GM23248 (cell line): ENCODE data around the gene DNASE1L2. TPM values are rescaled to one million over a fixed set of nuclear protein-coding genes. Genes with fewer than 3 reads are reported as not detected.

Experiments used
- DNase-seq: peaks from one replicate; pipeline ENCODE4 v3.0.0-alpha.2; 2015
- H2AFZ ChIP-seq: fragments of 200-600 bp; sonication (generic); 2 replicates; pipeline ENCODE4 v1.6.1; 2016; ENCODE audit warnings: antibody characterized with exemption
- H3F3A ChIP-seq: fragments of 200-600 bp; sonication (generic); 2 replicates; pipeline ENCODE4 v1.6.1; 2016; ENCODE audit warnings: mild to moderate bottlenecking, antibody characterized with exemption, mixed run types; ENCODE audit not compliant: insufficient read depth
- H3K27ac ChIP-seq: fragments of 200-600 bp; sonication (generic); 2 replicates; pipeline ENCODE4 v1.5.1; 2016; ENCODE audit warnings: mild to moderate bottlenecking
- H3K27me3 ChIP-seq: fragments of 200-600 bp; sonication (generic); replicated peaks from 2 replicates; pipeline ENCODE4 v1.6.1; 2016; ENCODE audit warnings: mild to moderate bottlenecking; ENCODE audit not compliant: insufficient read depth
- H3K36me3 ChIP-seq: fragments of 200-600 bp; sonication (generic); 2 replicates; pipeline ENCODE4 v1.6.1; 2016; ENCODE audit warnings: low read depth, mild to moderate bottlenecking
- H3K4me1 ChIP-seq: fragments of 200-600 bp; sonication (generic); 2 replicates; pipeline ENCODE4 v1.6.1; 2016; ENCODE audit warnings: mild to moderate bottlenecking; ENCODE audit not compliant: insufficient read depth
- H3K4me2 ChIP-seq: fragments of 200-600 bp; sonication (generic); one replicate; pipeline ENCODE4 v1.6.1; 2016; ENCODE audit warnings: mild to moderate bottlenecking; ENCODE audit not compliant: unreplicated experiment
- H3K4me3 ChIP-seq: fragments of 200-600 bp; sonication (generic); 2 replicates; pipeline ENCODE4 v1.5.1; 2016; ENCODE audit warnings: mild to moderate bottlenecking
- H3K79me2 ChIP-seq: fragments of 200-600 bp; sonication (generic); 2 replicates; pipeline ENCODE4 v1.6.1; 2016; ENCODE audit warnings: mild to moderate bottlenecking; ENCODE audit not compliant: insufficient read depth
- H3K9ac ChIP-seq: fragments of 200-600 bp; sonication (generic); 2 replicates; pipeline ENCODE4 v1.6.1; 2016; ENCODE audit warnings: mild to moderate bottlenecking
- H3K9me2 ChIP-seq: fragments of 200-600 bp; sonication (generic); 2 replicates; pipeline ENCODE4 v1.6.1; 2016; ENCODE audit warnings: mixed run types, mild to moderate bottlenecking, moderate library complexity; ENCODE audit not compliant: insufficient read depth
- H3K9me3 ChIP-seq: fragments of 200-600 bp; sonication (generic); one replicate; pipeline ENCODE4 v1.6.1; 2017; ENCODE audit warnings: low read depth
- H4K20me1 ChIP-seq: fragments of 200-600 bp; sonication (generic); 2 replicates; pipeline ENCODE4 v1.6.0; 2016; ENCODE audit not compliant: insufficient read depth
- EZH2 ChIP-seq: fragments of 200-600 bp; sonication (generic); IDR thresholded peaks from 2 replicates; pipeline ENCODE4 v1.6.1; 2018; ENCODE audit warnings: antibody characterized with exemption, mild to moderate bottlenecking; ENCODE audit not compliant: insufficient read depth, poor library complexity, severe bottlenecking
- EZH2phosphoT487 ChIP-seq: fragments of 200-600 bp; sonication (generic); IDR thresholded peaks from 2 replicates; pipeline ENCODE4 v1.6.1; 2018; ENCODE audit warnings: antibody characterized with exemption, moderate library complexity, mild to moderate bottlenecking, low read depth; ENCODE audit not compliant: insufficient read depth
- WGBS, 2 experiments: methylation state at CpG; one replicate each; pipeline ENCODE4 v1.1.6; 2015 to 2017; ENCODE audit warnings: low lambda C conversion rate in 2 of 2, low coverage in 1 of 2; ENCODE audit errors: missing lambda C conversion rate in 2 of 2; 5-methylcytosine and 5-hydroxymethylcytosine counted together
- in situ Hi-C: fragments of 300-500 bp; cut with MboI; formaldehyde crosslinking; loops from 2 replicates; pipeline ENCODE4 v1.15.0; 2020
- polyA plus RNA-seq: library from polyadenylated mRNA; unstranded; fragments of >200 nt; fragmentation: Nextera tagmentation; extraction: Ambion mirVana; gene quantifications from 2 replicates; pipeline ENCODE4 v1.2.1, GENCODE V29; 2016
- total RNA-seq: library from RNA; depleted of rRNA; stranded (reverse); fragments of >200 nt; shearing (Covaris generic); gene quantifications from 2 replicates; pipeline ENCODE4 v1.2.3, GENCODE V29; 2014

DNASE1L2 gene
- total and polyA plus RNA-seq, 2 experiments from 2014 or later = 0.89 TPM; not detected in 1

DNA sequence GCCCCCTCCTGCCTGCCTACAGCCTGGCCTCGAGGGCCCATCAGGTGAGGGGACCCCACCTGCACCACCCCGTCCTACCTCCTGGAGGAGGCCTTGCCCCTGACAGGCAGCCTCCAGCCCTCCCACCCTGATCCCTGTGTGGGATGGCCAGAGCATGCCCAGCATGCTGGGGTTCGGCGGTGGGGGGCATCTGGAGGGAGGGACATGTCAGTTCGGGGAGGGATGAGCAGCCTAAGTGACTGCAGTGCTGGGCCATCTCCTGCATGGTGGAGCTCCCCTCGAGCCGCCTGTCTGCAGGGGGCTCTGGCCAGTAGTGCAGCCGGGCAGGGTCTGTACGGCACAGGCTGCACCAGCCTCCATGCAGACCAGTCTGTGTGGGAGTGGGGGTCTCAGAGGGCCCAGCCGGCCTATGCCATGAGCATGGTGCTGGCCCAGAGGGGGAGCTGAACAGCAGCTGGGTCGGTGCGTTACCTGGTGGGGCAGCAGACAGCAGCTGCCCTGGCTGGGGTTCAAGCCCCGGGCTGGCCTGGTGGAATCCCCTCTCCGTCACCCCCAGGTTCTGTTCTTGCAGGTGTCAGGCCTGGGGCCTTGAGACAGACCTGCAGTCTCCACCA lies 35.7 kb downstream of the DNASE1L2 start:
- TF ChIP-seq EZH2phosphoT487 = no peak
- no peak for TF ChIP-seq EZH2
- H3K9ac ChIP-seq = no peak overlapping the region
- H3K27me3 ChIP-seq = no peaks in the 10 kb centered on the region
- 92% methylated on average over 9 to 14 of the region's 14 CpGs for WGBS, 2 experiments
- H2AFZ ChIP-seq = no peak overlapping the region
- H3K36me3 ChIP-seq = no peaks in the 10 kb centered on the region
- no peak overlapping the region for H3K27ac ChIP-seq
- peaks cover 39% of the 10 kb centered on the region for H3K79me2 ChIP-seq
- no peak overlapping the region for H3K4me2 ChIP-seq
- no peaks in the 10 kb centered on the region for H3K9me3 ChIP-seq
- H4K20me1 ChIP-seq = 0 out of 2 replicates have a peak, but pooled peaks cover 3% of the 10 kb centered on the region
- H3K4me3 ChIP-seq = no peak overlapping the region
- in situ Hi-C loops = no loop called here
- H3K4me1 ChIP-seq = peaks cover 5% of the 10 kb centered on the region
- peaks cover 4% of the 10 kb centered on the region; the same call in 1 of the 2 replicates for H3F3A ChIP-seq
- DNase-seq = no peak
- H3K9me2 ChIP-seq = no peaks in the 10 kb centered on the region

DNA sequence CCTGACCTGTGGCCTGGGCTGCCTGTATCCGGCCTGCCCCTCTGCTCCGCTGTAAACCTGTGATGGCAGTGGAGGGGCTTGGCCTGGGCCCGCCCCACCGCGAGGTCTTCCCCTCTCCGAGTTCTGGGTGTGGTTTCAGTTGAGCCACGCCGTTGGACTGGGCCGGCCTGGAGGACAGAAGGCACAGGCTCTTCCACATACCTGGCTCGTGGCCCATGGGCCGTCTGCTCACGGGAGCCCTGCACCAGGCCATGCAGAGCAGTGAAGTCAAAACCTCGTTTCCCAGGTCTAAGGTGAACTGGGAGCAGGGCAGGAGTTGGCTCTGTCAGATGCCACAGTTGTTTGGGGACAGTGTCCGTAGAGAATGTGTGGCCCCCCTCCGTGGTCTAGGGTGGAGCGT lies 37.2 kb downstream of the DNASE1L2 start:
- Histone ChIP-seq H3K9ac (no peak overlapping the region), H3K27ac (no peak overlapping the region), H3K79me2 (peaks cover 30% of the 10 kb centered on the region), H3K4me3 (no peak overlapping the region), H3K9me2 (no peaks in the 10 kb centered on the region), H3K4me1 (peaks cover 5% of the 10 kb centered on the region), H3K4me2 (no peak overlapping the region), H3K27me3 (no peaks in the 10 kb centered on the region), H4K20me1 (0 out of 2 replicates have a peak, but pooled peaks cover 3% of the 10 kb centered on the region), H3K9me3 (no peaks in the 10 kb centered on the region), H3F3A (peaks cover 4% of the 10 kb centered on the region; the same call in 1 of the 2 replicates), H3K36me3 (no peaks in the 10 kb centered on the region), H2AFZ (no peak overlapping the region)
- no peak for DNase-seq
- in situ Hi-C loops = no loop called here
- 75 to 76% methylated on average over 13 to 16 of the region's 16 CpGs for WGBS, 2 experiments
- TF ChIP-seq EZH2phosphoT487 (no peak), EZH2 (no peak)

DNA sequence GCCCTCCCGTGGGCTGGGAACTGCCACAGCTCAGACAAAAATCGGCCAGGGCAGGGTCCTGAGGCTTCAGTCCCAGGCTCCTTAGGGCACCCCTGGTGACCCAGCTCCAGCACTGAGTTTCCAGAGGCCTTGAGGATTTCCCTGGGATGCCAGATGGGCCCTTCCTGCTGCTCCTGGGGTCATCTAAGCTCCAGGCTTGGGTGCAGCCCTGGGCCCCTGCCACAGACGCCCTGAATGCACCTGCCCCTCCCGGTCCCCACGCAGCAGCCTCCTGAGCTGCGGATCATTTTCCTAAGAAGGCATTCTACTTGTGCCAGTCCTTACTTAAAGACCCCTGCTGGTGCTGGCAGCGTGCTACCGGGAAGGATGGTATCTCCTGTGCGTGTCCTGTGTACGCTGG lies 37.7 kb downstream of the DNASE1L2 start:
- Histone ChIP-seq H3K4me3 (no peak overlapping the region), H3K9me3 (no peaks in the 10 kb centered on the region), H3K4me1 (peaks cover 5% of the 10 kb centered on the region), H3K27ac (no peak overlapping the region), H4K20me1 (0 out of 2 replicates have a peak, but pooled peaks cover 3% of the 10 kb centered on the region), H2AFZ (no peak overlapping the region), H3K79me2 (peaks cover 30% of the 10 kb centered on the region), H3K9ac (no peak overlapping the region), H3K27me3 (no peaks in the 10 kb centered on the region), H3K36me3 (no peaks in the 10 kb centered on the region), H3K4me2 (no peak overlapping the region), H3K9me2 (no peaks in the 10 kb centered on the region), H3F3A (peaks cover 4% of the 10 kb centered on the region; the same call in 1 of the 2 replicates)
- TF ChIP-seq EZH2 = no peak
- no peak for TF ChIP-seq EZH2phosphoT487
- no peak for DNase-seq
- in situ Hi-C loops = no loop called here
- 79 to 82% methylated on average over 10 of the region's 10 CpGs for WGBS, 2 experiments

DNA sequence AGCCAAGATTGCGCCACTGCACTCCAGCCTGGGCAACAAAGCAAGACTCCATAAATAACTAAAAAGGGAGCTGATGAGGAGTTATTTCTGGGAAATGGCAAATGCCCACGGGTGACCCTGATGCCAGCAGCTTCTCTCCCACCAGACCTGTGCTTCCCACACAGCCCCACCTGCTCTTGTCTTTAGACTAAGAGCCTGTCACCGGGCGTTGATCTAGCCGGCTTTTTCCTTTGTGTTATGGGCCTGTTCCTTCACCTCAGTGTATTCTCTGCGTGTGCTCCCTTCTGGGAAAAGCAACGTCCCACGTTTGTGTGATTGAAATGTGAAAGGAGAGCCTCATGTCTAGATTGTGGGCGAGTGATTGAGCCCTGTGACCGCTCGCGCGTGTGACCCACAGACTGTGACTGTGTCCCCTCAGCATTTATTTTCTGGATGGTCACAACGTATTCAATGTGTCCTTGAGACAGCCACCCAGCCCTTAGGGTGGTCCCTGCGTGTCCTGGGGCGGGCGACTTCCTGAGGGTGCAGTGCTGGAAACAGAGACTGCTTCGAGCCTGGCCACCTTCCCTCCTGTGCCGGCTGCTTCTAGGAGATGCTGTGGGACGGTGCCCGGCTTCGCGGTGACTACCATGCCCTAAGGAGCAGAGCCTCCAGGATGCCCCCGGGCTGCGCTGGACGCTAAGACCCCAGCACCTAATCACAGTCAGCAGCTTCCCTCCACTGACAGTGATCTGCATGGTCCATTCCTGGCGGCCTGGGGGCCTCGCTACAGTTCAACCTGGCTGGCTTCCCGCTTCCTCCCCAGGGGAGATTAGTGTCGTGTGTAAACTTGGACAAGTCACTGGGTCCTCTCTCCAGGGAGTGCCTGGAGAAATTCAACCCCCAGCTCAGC lies 39.5 kb downstream of the DNASE1L2 start:
- 83 to 87% methylated on average over 30 of the region's 30 CpGs for WGBS, 2 experiments
- Histone ChIP-seq H3K4me1 (no peaks in the 10 kb centered on the region), H3K4me2 (no peak overlapping the region), H3K27me3 (no peaks in the 10 kb centered on the region), H3K36me3 (no peaks in the 10 kb centered on the region), H3K9me2 (no peaks in the 10 kb centered on the region), H2AFZ (no peak overlapping the region), H3K9me3 (no peaks in the 10 kb centered on the region), H3K79me2 (peaks cover 12% of the 10 kb centered on the region), H3K27ac (no peak overlapping the region), H3F3A (no peaks in the 10 kb centered on the region), H4K20me1 (0 out of 2 replicates have a peak, but pooled peaks cover 3% of the 10 kb centered on the region), H3K4me3 (no peak overlapping the region), H3K9ac (no peak overlapping the region)
- in situ Hi-C loops = no loop called here
- no peak for TF ChIP-seq EZH2
- DNase-seq = no peak
